ENCODE results near the gene WDR70. TPM values are rescaled to one million over a fixed set of nuclear protein-coding genes. Genes with fewer than 3 reads are reported as not detected.

Gene WDR70
- total RNA-seq, 4 donors from 2014 or later, result 30.3 to 33.6 (median 32.6) TPM

DNA sequence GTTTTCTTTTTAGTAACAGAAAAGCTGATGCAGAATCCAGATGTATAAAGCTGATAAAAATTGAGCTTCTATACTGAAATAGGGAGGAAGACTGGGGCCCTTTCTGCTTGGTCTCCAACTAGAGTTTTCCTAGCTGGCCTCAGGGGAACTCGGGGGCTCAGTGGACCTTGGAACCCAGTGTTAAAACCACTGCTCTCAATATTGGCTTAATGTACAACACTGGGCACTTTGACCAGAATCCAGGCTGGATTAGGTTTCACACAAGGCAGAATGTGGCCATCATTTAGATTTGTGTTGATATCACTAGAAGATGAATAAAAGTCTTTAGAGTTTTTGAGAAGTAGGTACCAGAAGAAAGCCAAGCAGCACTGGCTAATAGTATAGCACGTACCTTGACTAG is 346.1 kb downstream of the WDR70 start:
- TF ChIP-seq, protein P1, sequence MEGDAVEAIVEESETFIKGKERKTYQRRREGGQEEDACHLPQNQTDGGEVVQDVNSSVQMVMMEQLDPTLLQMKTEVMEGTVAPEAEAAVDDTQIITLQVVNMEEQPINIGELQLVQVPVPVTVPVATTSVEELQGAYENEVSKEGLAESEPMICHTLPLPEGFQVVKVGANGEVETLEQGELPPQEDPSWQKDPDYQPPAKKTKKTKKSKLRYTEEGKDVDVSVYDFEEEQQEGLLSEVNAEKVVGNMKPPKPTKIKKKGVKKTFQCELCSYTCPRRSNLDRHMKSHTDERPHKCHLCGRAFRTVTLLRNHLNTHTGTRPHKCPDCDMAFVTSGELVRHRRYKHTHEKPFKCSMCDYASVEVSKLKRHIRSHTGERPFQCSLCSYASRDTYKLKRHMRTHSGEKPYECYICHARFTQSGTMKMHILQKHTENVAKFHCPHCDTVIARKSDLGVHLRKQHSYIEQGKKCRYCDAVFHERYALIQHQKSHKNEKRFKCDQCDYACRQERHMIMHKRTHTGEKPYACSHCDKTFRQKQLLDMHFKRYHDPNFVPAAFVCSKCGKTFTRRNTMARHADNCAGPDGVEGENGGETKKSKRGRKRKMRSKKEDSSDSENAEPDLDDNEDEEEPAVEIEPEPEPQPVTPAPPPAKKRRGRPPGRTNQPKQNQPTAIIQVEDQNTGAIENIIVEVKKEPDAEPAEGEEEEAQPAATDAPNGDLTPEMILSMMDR (IDR thresholded peaks at IDR 0.05; ENCODE audit: low read depth), result no peak

DNA sequence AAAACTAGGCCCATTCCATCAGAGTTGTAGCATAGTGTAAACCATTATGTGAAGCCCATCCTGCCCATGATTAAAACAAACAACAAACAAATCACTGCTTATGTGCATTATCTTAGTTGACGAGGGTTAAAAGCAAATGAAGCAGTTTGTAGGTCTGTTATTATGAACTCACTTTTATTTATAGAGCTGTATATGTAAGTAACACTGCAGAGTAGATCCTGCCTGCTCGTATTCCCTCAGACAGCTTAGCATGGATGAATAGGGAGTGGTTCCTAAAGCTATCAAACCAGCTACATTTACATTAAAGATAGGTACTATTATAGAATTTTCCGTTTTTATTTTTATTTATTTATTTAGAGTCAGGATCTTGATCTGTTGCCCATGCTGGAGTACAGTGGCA is 348.1 kb downstream of the WDR70 start:
- TF ChIP-seq, protein P1 (IDR thresholded peaks at IDR 0.05; ENCODE audit: low read depth), result no peak

DNA sequence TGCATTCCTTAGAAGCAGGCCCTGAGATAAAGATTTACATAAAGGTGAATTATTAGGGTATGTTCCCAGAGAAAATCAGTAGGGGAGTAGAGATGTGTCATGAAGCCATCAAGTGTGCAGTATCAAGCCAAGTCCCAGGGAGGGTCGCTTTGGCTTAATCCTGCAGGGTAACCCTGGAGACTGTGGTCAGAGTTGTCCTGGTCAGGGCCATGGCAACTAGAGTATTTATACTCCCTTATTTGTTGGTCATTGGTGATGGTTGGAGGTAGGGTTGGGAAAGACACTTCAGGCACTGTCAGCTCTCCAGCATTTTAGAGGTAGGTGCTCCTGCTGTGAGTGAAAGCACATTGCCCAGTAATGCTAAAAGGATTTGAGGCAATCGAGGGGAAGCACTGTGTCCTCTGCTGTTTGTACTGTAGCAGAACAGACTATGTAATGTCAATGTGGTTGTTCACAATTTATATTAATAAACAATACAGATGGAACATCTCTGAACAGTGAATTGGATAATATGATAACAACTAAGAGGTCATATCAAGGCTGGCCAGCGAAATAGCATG is 351.9 kb downstream of the WDR70 start:
- TF ChIP-seq, protein P1 (IDR thresholded peaks at IDR 0.05; ENCODE audit: low read depth), result no peak

DNA sequence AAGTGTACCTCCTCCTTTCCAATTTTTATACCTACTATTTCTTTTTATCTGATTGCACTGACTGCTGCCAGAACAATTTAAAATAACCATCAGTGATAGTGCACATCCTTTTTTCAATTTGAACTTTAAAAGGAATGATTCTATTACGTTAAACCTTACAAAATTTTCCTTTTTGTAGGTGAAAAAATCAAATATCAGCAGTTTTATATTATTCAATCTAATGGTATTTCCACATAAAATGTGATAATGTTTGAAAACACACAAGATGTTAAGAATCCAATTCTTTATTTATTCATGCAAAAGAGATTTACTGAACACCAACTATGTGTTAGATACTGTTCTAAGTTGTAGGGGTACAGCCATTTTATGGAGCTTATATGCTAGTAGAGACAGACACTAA is 355.0 kb downstream of the WDR70 start:
- TF ChIP-seq, protein P1 (IDR thresholded peaks at IDR 0.05; ENCODE audit: low read depth), result no peak

DNA sequence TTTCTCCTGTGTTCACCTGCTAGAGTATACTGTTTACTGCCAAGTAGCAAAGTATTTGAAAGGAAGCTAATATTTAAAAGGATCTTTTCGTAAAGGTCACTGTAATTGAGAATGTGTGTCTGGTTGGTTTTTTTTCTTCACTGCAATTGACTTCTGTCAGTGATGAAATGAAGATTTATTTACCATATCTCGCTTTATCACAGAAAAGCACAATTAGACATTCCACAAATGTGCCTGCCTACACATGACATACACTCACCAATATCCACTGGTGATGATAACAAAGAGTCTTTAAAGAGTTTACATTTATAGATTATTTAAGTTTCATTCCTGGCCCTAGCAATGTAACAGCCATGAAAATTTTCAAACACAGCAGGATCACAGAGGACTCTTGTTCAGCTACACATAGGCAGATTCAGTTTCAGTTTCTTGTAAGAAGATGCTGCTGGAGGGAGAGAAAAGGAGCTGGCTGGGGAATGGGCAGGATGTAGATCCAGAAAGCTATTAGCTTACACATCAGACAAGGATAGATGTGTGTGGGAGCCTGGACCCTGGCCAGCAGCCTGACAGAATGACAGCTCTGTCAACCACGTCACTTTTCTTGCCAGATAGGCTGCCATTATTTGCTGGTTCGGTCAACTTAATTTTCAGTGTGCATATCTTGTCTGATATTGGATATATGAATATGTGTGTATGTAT is 356.7 kb downstream of the WDR70 start:
- TF ChIP-seq, protein P1 (IDR thresholded peaks at IDR 0.05; ENCODE audit: low read depth), result no peak

DNA sequence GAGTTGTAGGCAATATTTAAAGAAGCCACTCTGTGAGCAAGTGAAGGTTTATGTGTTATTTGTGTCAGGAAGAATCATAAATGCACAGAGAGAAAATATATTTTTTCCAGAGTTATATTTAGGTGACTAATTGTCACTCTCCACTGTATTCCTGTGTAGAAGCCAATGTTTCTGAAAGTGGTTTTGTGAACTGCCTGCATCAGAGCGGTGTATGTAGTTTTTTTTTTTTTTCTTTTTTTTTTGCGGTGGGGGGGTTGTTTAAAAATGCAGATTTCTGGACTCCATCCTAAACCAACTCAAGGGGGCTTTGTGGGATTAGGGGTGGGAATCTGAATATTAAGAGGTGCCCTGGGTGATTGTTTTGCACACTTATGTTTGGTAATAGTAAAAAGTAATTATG is 357.3 kb downstream of the WDR70 start:
- TF ChIP-seq, protein P1 (IDR thresholded peaks at IDR 0.05; ENCODE audit: low read depth), result no peak

DNA sequence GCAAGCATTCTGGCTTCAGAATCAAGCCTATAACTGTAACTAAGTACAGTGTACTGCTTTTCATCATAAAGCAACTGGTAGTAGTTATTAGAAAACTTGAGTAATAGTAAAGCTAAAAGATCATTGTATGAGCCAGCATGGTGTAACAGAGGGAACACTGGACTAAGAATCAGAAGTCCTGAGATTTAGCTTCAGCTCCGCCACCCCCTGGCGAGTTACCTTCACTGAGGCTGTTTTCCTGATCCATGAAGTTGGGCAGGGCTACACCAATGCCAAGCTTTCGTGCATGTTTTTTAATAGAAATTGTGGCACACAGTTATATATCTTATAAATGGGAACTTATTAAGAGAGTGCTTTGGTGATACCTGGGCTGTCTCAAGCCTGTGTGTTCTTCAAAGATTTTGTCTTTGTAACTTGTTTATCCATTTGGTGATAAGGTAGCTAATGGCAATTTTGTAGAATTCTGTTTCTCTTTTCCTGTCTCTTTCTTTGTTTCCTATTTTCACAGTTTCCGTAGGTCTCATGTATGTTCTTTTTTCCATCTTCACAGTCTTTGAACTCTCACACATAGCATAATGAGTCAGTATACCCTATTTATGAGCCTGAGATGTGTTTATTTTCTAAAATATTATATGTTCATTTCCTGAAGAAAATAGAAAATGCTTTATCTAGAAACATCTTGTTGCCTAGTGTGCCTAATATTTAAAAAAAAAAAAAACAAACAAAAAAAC is 358.4 kb downstream of the WDR70 start:
- TF ChIP-seq, protein P1 (IDR thresholded peaks at IDR 0.05; ENCODE audit: low read depth), result no peak

Data from subcutaneous adipose tissue (tissue), 4 donors.